HCT116 (cell line): ENCODE measurements around the gene ETS2.

Experiments used
- CTCF ChIP-seq, 3 experiments: fragments of 200-600 bp in 1 of 3; sonication (generic) in 1 of 3; IDR thresholded peaks in 2 of 3; conservative IDR thresholded peaks in 1 of 3; 2 replicates each; pipeline ENCODE4 v1.5.1; 2012 to 2017; ENCODE audit warnings: low read depth in 2 of 3, low read length in 2 of 3, antibody characterized with exemption in 1 of 3, borderline replicate concordance in 1 of 3, control low read depth in 1 of 3, mild to moderate bottlenecking in 1 of 3, mixed read lengths in 1 of 3, mixed run types in 1 of 3, moderate library complexity in 1 of 3; ENCODE audit not compliant: insufficient read depth in 1 of 3
- POLR2A ChIP-seq: IDR thresholded peaks from 2 replicates; pipeline ENCODE4 v1.7.0; 2011; ENCODE audit warnings: borderline replicate concordance; ENCODE audit not compliant: insufficient read depth, insufficient read length; ENCODE audit errors: extremely low read depth
- YY1 ChIP-seq: IDR thresholded peaks from 2 replicates; pipeline ENCODE4 v1.6.1; 2011; ENCODE audit warnings: low read length, low read depth, moderate library complexity, mild to moderate bottlenecking; ENCODE audit not compliant: insufficient replicate concordance; ENCODE audit errors: extremely low read depth
- ZNF274 ChIP-seq: fragments of 200-500 bp; sonication (Bioruptor generic); IDR thresholded peaks from 2 replicates; pipeline ENCODE4 v1.6.1; 2014; ENCODE audit warnings: mild to moderate bottlenecking, low read depth, low read length, inconsistent platforms

DNA sequence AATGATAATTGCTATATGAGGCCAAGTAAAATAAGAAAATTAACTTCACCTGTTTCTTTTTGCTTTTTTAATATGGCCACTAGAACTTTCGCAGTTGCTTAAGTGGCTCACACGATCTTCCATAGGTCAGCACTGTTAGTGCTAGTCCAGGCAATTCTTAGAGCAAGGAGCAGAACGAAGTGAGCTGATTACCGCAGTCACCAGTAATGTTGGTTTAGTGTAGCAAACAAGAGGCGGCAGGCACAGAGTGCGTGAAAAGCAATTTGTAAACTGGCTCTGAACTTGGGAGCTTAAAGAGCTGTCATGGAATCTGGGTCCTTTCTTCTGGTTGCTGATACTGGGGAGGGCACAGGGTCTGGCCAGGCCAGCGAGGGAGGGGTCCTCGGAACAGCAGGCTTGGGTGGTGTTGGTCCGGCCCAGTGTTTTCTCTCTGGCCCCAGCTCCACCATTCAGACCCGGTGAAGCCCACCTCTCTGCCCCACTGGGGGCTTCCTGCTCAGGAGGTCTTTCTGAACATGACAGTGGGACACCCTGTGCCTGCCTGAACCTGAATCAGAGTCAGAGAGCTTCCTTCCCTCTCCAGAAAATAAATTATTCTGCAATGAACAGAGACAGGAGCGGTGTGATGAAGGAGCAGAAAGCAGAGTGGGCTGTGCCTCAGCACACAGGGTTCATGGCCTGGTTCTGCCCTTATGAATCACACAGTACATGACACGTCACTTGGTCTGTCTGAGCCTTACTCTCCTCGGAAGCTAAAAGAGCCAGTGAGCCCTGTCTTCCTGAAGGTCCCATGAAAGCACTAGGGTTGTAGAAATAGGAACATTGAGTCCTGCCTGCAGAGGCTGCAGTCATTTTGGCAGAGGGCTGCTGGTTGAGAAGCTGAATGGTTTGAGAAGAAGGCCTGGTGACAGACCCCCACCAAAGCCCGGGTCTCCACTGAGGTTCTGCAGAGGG lies 11.9 kb downstream of the ETS2 start:
- TF ChIP-seq CTCF (IDR thresholded peaks at IDR 0.05 in 2 of 3, conservative IDR thresholded peaks at IDR 0.05 in 1 of 3; ENCODE audit: borderline replicate concordance in 1 of 3, insufficient read depth in 1 of 3, low read depth in 2 of 3, low read length in 2 of 3) = no peak
- TF ChIP-seq POLR2A = no peak
- TF ChIP-seq YY1 = no peak
- TF ChIP-seq ZNF274 = no peak
